Measurements from ENCODE around the gene DEXI.

The DEXI gene
- 10.4 to 45.2 reads per million in 2 donors for total RNA-seq

DNA sequence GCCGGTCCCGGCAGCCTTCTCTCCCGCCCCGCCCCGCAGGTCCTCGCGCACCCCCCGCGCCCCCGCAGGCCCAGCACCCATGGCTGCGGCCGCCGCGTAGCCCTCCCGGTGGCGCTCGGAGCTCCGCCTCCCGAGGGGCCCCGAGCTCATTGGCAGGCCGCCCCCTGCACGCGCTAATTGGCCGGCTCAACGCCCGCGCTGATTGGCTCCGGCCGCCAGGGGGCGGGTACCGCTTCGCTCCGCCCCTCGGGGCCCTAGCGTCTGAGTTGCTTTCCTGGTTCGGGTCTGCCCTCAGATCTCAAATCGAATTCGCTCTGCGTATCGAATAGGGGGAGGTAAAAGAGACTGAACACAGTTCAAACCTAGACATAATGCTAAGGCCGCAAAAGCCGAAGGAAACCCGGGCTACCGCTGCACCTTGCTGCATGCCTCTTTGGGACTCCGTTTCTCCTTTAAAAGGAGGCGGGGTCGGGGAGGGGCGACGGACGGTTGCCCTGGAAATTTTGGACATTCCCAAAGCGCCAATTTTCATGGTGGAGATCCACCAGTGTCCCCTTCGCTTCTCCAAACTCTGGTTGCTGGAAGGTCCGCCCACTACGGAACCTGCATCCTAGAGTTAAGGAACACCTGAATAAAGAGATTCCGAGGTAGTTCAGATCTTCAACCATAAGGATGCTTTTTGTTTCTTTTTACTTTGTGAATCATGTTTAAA is at the start of gene DEXI:
Gene DEXI, minus strand, starts transcription at position 117 of the 712 bp plus-strand sequence. CDS start 463 bp downstream, outside the sequence.
- peak; percentile 91 for DNase-seq

DNA sequence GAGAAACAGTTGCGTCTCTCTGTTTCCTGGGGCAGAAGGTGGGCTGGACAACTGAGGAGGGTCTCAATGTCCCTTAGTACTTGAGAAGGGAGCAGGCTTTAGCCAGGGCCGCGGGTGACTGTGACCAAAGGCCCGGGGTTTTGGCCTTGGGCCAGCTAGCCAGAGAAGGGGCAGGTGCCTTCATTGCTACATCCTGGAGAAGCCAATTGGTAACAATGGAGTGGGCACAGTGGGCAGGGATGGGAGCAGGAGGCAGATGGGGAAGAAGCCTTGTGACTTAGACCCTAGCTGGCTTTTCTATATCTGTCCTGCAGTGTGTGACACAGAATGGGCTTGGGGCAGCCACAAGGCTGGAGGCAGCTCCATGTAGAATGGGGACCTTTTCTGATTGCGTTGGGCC is 48.1 kb upstream of the DEXI start:
- DNase-seq: no peak

GRCh38 chr16:10989559-10989958 is 47.3 kb upstream of the DEXI start:
- DNase-seq: no peak

DNA sequence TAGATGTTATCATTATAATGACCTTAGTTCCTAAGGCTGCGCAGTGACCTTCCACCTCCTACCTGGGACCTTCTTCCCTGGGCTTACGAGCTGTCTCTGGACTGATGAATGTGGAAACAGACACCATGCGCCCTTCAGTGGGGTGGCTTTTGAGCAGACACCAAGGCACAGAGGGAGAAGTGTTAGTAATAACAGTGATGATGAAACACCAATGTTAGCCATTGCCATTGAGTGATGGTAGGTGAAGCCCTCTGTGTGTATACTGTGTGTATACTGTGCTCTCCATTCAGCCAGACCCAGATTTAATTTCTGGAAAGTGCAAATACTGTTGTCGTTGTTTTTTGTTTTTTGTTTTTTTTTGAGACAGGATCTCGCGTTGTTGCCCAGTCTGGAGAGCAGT is 46.6 kb upstream of the DEXI start:
- no peak for DNase-seq

DNA sequence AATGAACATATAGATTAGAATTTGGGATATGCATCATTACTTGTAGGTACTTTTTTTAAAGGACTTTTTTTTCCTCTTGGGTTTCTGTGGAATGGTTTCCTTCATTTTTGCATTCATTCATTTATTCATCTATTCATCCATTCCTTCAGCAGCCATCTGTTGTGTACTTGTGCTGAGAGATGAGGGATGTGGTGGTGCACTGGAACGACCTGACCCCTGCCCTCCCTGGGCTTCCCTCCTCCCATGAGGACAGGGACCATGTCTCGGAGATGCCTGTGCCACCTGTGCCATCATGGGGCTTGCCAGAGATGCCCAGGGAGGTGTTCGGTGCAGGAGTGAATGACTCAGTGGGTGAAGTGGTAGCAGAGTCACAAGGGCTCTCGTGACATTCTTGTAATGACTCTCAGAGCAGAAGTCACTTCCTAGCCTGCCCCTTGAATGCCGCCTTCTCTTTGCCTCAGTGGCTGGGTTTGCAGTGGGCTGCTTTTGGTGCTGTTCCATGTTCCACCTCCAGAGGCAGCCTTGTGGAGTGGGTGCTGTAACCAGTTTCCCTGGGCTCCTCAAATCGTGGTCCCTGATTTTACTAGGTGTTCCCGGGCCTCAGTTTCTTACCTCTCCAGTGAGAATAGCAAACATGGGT is 46.0 kb upstream of the DEXI start:
- DNase-seq: no peak

- DNase-seq: no peak
Observed at GRCh38 chr16:10987361-10988163, 45.3 kb upstream of the DEXI start.

- no peak for DNase-seq
Observed at GRCh38 chr16:10984509-10984908, 42.2 kb upstream of the DEXI start.

DNA sequence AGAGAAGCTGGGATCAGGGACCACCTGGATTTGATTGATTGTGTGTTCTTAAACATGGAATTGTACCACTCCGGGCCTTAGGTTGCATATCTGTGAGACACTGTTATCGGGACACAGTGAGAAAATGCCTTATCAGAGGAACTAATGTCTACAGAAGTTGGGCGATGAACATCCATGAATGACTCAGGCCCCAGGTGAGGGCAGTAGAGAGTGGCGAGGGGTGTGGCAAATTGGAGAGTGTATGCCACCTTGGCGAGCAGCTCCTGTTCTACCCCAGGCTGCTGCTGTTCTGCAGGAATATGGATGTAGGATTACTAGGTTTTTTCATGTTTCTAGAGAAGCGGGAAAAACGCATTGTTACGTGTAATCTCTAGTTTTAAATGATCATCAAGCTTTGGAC is 40.9 kb upstream of the DEXI start:
- no peak for DNase-seq

DNA sequence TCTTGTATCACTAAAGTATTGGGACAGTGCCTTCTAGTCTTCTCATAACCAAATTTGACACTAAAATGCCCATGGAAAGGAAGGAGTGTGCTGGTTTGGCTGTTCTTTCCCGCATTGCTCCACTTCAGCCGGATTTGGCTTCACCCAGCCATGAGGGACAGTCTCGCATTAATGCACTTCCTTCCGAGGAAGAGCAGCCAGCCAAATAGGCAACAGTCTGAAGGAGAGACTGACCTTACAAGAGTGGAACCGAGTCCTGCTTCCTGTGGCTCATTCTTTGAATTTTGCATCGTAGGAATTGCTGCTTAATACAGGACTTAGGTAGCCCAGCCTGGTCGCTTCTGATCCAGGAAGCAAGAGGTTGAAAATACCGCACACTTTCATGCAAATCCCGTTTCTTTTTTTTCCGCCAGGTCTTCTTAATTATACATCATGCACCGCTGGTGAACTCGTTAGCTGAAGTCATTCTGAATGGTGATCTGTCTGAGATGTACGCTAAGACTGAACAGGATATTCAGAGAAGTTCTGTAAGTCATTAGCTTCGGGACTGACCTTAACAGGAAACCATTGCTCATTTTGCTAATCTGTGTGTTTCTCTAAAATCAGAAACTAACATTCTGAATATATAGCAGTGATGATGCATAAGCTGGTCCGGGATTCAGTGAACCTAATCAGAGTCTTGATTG is 40.3 kb upstream of the DEXI start:
- no peak for DNase-seq

- DNase-seq: no peak
Observed at GRCh38 chr16:10981697-10982216, 39.5 kb upstream of the DEXI start.

GRCh38 chr16:10980813-10981212 is 38.5 kb upstream of the DEXI start:
- DNase-seq: no peak

DNA sequence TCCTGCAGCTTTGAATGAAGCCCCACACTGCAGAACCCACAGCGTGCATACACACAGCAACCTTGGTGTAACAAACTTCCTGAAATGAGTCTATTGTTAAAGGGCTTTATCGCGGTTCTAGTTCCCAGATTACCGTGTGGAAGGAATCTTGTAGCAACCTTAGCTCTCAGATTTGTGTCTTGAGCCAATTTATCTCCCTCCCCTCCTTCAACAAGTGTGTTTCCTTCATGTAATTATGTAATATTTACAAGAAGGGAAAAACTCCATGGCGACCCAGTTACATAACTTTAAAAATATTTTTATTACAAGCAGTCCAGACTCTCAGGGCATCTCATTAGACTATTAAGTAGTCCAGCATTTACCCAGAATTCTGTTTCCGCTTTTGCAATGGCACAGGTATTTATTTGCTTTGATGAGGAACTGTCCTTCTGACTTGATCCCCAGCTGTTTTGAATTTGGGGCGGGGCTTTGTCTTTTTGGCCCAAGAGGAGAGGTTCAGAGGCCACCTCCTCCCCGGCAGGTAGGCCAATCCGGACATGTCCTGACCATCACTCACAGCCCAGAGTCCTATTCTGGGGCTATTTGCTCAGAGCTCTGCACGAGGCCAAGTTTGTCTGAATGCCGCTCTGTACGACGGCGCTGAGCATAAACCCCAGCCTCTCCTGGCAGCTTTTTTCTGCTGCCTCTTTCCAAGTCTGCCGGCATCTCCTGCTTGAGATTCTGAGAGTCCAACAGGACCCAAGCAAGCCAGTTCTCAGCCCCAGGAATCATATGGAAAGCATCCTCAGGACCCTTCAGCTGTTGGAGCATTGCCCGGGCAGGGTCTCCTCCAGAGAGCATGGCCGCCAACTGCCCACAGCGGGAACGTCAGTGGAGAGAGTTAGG is 37.7 kb upstream of the DEXI start:
- no peak for DNase-seq

DNA sequence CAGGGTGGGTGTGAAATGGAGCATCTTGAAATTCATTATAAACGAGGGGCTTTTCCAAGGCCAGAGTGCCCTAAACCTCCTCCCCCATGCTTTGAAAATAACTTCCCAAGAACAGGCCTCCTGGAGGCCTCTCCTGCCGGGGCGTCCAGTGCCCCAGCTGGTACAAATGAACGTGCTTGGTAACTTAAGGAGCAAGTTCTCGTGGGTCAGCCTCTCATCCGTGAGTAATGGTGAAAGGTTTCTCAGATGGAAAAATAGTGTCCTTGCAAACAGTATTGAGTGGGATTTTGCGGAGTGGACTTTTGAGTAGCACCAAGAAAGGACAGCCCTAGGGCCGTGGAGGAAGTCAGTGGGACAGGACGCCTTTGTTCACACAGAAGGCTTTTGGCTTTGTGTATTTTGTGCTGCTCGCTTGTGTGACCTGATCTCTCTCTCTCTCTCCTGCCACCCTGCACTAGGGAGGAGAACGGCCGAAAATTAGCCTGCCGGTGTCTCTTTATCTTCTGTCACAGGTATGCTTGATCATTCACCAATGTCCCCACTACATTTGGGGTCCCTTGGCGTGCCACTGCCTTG is 36.7 kb upstream of the DEXI start:
- no peak for DNase-seq

DNA sequence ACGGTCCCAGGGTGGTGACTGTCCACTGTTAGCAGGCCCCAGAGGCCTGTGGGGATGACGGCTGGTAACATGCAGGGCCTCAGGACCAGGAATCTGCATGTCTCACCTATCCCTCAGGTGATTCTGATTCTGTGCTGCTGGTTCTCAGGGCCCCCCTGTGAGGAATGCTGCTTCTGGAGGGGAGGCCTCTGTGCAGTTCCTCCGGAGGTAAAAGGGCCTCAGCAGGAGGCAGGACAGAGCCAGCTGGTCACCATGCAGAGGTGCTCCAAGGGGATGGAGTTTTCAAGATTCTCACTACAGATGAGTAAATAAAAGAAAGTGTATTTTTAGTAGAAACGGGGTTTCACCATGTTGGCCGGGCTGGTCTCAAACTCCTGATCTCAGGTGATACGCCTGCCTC is 35.9 kb upstream of the DEXI start:
- no peak for DNase-seq

GRCh38 chr16:10976634-10977033 is 34.4 kb upstream of the DEXI start:
- DNase-seq: no peak

DNA sequence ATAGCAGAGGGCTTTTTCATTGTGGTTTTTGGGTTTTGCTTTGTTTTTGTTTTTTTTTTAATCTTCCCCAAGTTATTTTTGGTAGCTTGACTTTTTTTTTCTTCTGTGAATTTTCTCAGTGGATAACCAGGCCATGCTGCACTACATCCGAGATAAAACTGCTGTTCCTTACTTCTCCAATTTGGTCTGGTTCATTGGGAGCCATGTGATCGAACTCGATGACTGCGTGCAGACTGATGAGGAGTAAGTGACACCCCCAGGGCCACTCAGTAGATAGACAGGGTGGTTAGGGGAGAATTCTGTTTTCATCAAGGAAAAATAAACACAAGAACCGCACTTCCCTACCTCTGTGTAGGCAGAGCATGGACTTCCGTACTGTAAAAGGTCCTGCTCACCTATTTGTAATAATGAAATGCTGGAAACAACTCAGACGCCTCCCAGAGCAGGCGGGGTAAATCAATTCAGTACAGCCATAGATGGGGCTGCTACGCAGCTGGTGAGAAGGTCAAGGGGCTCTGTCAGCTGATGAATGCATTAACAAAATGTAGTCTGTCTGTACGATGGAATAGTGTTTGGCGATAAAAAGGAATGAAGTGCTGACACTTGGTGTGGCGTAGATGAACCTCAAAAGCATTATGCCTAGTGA is 30.7 kb upstream of the DEXI start:
- no peak for DNase-seq

- no peak for DNase-seq
Observed at GRCh38 chr16:10972108-10972818, 30.0 kb upstream of the DEXI start.

- DNase-seq: no peak
Observed at GRCh38 chr16:10971560-10971961, 29.3 kb upstream of the DEXI start.

DNA sequence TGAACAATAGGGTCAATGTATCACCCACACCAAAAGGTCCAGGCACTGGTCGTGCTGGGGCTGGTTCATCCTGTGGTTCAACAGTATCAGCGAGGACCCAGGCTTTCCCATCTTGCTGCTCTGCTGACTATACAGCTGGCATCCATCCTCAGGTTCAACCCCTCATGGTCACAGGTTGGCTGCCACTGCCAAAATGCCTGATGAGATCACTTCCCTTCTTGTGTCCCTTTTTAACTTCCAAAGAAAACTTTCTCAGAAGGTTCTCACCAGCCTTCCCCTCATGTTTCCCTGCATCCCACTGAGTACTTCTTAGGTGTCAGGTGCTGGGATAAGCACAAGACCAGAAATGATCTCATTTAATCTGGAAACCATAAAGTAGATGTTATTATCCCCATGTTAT is 27.8 kb upstream of the DEXI start:
- no peak for DNase-seq

GRCh38 chr16:10969615-10970014 is 27.3 kb upstream of the DEXI start:
- DNase-seq: no peak
